H1 (cell line): ENCODE data around the gene ATP6V1A.

Source experiments
- EZH2 ChIP-seq: fragments of 200-600 bp; sonication (generic); IDR thresholded peaks from 2 replicates; pipeline ENCODE4 v1.7.1; 2012; ENCODE audit warnings: low read depth, mild to moderate bottlenecking, moderate library complexity, low read length, inconsistent platforms; ENCODE audit not compliant: severe bottlenecking
- HDAC6 ChIP-seq: IDR thresholded peaks from one replicate; pipeline ENCODE4 v1.7.1; 2012; ENCODE audit warnings: low read depth, mild to moderate bottlenecking, inconsistent platforms, low read length, moderate library complexity
- JUN ChIP-seq: IDR thresholded peaks from 2 replicates; pipeline ENCODE4 v1.6.1; 2011; ENCODE audit warnings: low read depth, mild to moderate bottlenecking, improper control_type of control experiment, low read length
- JUND ChIP-seq: IDR thresholded peaks from 2 replicates; pipeline ENCODE4 v1.6.1; 2011; ENCODE audit warnings: mild to moderate bottlenecking, improper control_type of control experiment, low read length
- KDM5A ChIP-seq: fragments of 200-600 bp; IDR thresholded peaks from 2 replicates; pipeline ENCODE4 v1.7.1; 2012; ENCODE audit warnings: mild to moderate bottlenecking, low read length, inconsistent platforms, mixed read lengths
- POLR2A ChIP-seq, 2 experiments: IDR thresholded peaks; 1 replicate in 1 of 2; 2 replicates in 1 of 2; pipeline ENCODE4 v1.6.1; 2011; ENCODE audit warnings: low read depth in 2 of 2, low read length in 2 of 2, mild to moderate bottlenecking in 2 of 2; ENCODE audit errors: control extremely low read depth in 1 of 2
- POLR2AphosphoS5 ChIP-seq: IDR thresholded peaks from 2 replicates; pipeline ENCODE4 v1.6.1; 2011; ENCODE audit warnings: low read depth, low read length
- RBBP5 ChIP-seq: IDR thresholded peaks from 2 replicates; pipeline ENCODE4 v1.7.1; 2012; ENCODE audit warnings: low read depth, mild to moderate bottlenecking, inconsistent platforms, low read length, moderate library complexity, borderline replicate concordance
- TCF12 ChIP-seq: IDR thresholded peaks from 2 replicates; pipeline ENCODE4 v1.6.1; 2011; ENCODE audit warnings: low read depth, mild to moderate bottlenecking, low read length
- YY1 ChIP-seq: IDR thresholded peaks from 2 replicates; pipeline ENCODE4 v1.6.1; 2011; ENCODE audit warnings: low read depth, mild to moderate bottlenecking, low read length
- TF ChIP-seq, protein P1 (sequence below), 3 experiments: IDR thresholded peaks; 1 replicate in 2 of 3; 2 replicates in 1 of 3; pipeline versions ENCODE4 v1.5.1 to v1.6.1; 2011; ENCODE audit warnings: low read length in 3 of 3, mild to moderate bottlenecking in 3 of 3, inconsistent platforms in 2 of 3, low read depth in 1 of 3, moderate library complexity in 1 of 3; ENCODE audit not compliant: insufficient read depth in 1 of 3; ENCODE audit errors: control extremely low read depth in 1 of 3
- TF ChIP-seq, protein P2 (sequence below): IDR thresholded peaks from 2 replicates; pipeline ENCODE4 v1.6.1; 2012; ENCODE audit warnings: low read length, inconsistent platforms

DNA sequence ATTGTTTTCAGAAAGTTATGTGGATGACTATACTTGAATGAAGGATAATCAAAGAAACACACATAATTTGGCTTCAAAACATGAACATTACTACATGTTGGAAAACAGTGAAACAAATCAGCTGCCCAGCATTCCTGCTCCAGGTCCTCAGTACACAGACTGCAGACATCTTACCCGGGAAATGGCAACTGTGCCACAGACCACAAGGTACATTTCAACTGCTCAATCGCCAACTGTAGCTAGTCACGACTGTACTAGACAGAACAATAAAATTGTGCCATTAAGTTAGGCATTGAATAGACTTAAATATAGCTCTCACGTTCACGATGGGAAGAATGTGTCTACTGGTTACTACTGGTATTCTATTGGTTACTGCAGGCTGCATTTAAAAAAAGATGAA, 5.7 kb upstream of the ATP6V1A start:
- TF ChIP-seq EZH2 (no peak), JUND (no peak), JUN (no peak), TCF12 (no peak), YY1 (no peak), HDAC6 (no peak), RBBP5 (no peak), POLR2AphosphoS5 (0 out of 2 replicates have a peak, but pooled peaks have one; percentile 21), KDM5A (no peak), POLR2A (IDR thresholded peaks at IDR 0.05; ENCODE audit: control extremely low read depth in 1 of 2, low read depth in 2 of 2, low read length in 2 of 2) (no peak)
- TF ChIP-seq, protein P1, sequence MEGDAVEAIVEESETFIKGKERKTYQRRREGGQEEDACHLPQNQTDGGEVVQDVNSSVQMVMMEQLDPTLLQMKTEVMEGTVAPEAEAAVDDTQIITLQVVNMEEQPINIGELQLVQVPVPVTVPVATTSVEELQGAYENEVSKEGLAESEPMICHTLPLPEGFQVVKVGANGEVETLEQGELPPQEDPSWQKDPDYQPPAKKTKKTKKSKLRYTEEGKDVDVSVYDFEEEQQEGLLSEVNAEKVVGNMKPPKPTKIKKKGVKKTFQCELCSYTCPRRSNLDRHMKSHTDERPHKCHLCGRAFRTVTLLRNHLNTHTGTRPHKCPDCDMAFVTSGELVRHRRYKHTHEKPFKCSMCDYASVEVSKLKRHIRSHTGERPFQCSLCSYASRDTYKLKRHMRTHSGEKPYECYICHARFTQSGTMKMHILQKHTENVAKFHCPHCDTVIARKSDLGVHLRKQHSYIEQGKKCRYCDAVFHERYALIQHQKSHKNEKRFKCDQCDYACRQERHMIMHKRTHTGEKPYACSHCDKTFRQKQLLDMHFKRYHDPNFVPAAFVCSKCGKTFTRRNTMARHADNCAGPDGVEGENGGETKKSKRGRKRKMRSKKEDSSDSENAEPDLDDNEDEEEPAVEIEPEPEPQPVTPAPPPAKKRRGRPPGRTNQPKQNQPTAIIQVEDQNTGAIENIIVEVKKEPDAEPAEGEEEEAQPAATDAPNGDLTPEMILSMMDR (IDR thresholded peaks at IDR 0.05; ENCODE audit: control extremely low read depth in 1 of 3, insufficient read depth in 1 of 3, low read depth in 1 of 3, low read length in 3 of 3), result no peak
- TF ChIP-seq, protein P2, sequence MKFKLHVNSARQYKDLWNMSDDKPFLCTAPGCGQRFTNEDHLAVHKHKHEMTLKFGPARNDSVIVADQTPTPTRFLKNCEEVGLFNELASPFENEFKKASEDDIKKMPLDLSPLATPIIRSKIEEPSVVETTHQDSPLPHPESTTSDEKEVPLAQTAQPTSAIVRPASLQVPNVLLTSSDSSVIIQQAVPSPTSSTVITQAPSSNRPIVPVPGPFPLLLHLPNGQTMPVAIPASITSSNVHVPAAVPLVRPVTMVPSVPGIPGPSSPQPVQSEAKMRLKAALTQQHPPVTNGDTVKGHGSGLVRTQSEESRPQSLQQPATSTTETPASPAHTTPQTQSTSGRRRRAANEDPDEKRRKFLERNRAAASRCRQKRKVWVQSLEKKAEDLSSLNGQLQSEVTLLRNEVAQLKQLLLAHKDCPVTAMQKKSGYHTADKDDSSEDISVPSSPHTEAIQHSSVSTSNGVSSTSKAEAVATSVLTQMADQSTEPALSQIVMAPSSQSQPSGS, result no peak
